H1 (cell line): ENCODE results near the gene RPL41. TPM values are rescaled to one million over a fixed set of nuclear protein-coding genes. Genes with fewer than 3 reads are reported as not detected.

Source experiments
- CTCF ChIA-PET: fragments of 300-600 bp; sonication (Branson Sonifier 250); formaldehyde crosslinking; loops from one replicate; lab custom pipeline; 2021; ENCODE audit not compliant: partially characterized antibody; lab: Charles Lee
- POLR2A ChIA-PET: fragments of 300-600 bp; sonication (Branson Sonifier 250); formaldehyde crosslinking; loops from one replicate; lab custom pipeline; 2021; ENCODE audit warnings: inconsistent platforms; ENCODE audit not compliant: partially characterized antibody; lab: Charles Lee
- DNase-seq, 2 experiments: peaks; one replicate each; pipeline versions ENCODE4 v3.0.0 to v3.0.0-alpha.2; 2010 to 2022; ENCODE audit warnings: low spot score in 2 of 2, low read depth in 1 of 2, mixed read lengths in 1 of 2
- FAIRE-seq: peaks from 2 replicates; lab custom pipeline; 2011; peaks lifted over from hg19 to GRCh38; lab: Jason Lieb, UNC
- H2AFZ ChIP-seq: 2 replicates; pipeline ENCODE4 v1.8.1; 2012; ENCODE audit warnings: low read length, inconsistent platforms
- H2AK5ac ChIP-seq: 2 replicates; pipeline ENCODE4 v1.6.1; 2013; ENCODE audit warnings: low read depth, low read length
- H2BK120ac ChIP-seq: replicated peaks from 2 replicates; pipeline ENCODE3; 2013; ENCODE audit warnings: low read depth, low read length, inconsistent platforms
- H2BK12ac ChIP-seq: 2 replicates; pipeline ENCODE4 v1.6.1; 2013; ENCODE audit warnings: low read depth, low read length
- H2BK15ac ChIP-seq: 2 replicates; pipeline ENCODE4 v1.6.1; 2013; ENCODE audit warnings: low read length
- H2BK20ac ChIP-seq: 2 replicates; pipeline ENCODE4 v1.6.1; 2013; ENCODE audit warnings: low read length
- H2BK5ac ChIP-seq: 2 replicates; pipeline ENCODE4 v1.6.1; 2013; ENCODE audit warnings: low read depth, low read length
- H3K14ac ChIP-seq: 2 replicates; pipeline ENCODE4 v1.6.1; 2013; ENCODE audit warnings: inconsistent platforms; ENCODE audit not compliant: insufficient read length
- H3K18ac ChIP-seq: 2 replicates; pipeline ENCODE4 v1.6.1; 2013; ENCODE audit warnings: low read length; ENCODE audit errors: extremely low read depth
- H3K23ac ChIP-seq: 2 replicates; pipeline ENCODE4 v1.6.1; 2013; ENCODE audit warnings: inconsistent platforms; ENCODE audit not compliant: insufficient read length
- H3K23me2 ChIP-seq: 2 replicates; pipeline ENCODE4 v1.6.1; 2013; ENCODE audit warnings: low read depth, low read length
- H3K27ac ChIP-seq: 2 replicates; pipeline ENCODE4 v1.6.1; 2011; ENCODE audit warnings: low read depth, low read length, inconsistent platforms
- H3K27me3 ChIP-seq, 4 experiments: replicated peaks in 1 of 4; 1 replicate in 1 of 4; 2 replicates in 3 of 4; pipeline versions ENCODE4 v1.6.1 to v1.8.1; 2011 to 2013; ENCODE audit warnings: low read length in 3 of 4, mild to moderate bottlenecking in 3 of 4, inconsistent platforms in 2 of 4, mixed read lengths in 2 of 4, moderate library complexity in 1 of 4; ENCODE audit not compliant: control insufficient read depth in 3 of 4, insufficient read depth in 3 of 4; ENCODE audit errors: extremely low read depth in 1 of 4
- H3K36me3 ChIP-seq, 4 experiments: 2 replicates each; pipeline versions ENCODE4 v1.6.1 to v1.8.1; 2011 to 2013; ENCODE audit warnings: mild to moderate bottlenecking in 4 of 4, low read length in 3 of 4, moderate library complexity in 2 of 4, control low read depth in 1 of 4, inconsistent platforms in 1 of 4; ENCODE audit not compliant: insufficient read depth in 4 of 4, control insufficient read depth in 2 of 4
- H3K4ac ChIP-seq: replicated peaks from 2 replicates; pipeline ENCODE3; 2013; ENCODE audit warnings: low read length, low read depth, mixed read lengths, inconsistent platforms; ENCODE audit not compliant: insufficient read length
- H3K4me1 ChIP-seq, 4 experiments: replicated peaks in 1 of 4; 1 replicate in 1 of 4; 2 replicates in 3 of 4; pipeline versions ENCODE4 v1.6.1 to v1.8.1; 2011 to 2013; ENCODE audit warnings: low read length in 3 of 4, inconsistent platforms in 2 of 4, mixed read lengths in 1 of 4; ENCODE audit not compliant: insufficient read depth in 4 of 4, control insufficient read depth in 3 of 4
- H3K4me2 ChIP-seq, 2 experiments: 2 replicates each; pipeline versions ENCODE4 v1.6.1 to v1.8.1; 2011 to 2013; ENCODE audit warnings: low read depth in 2 of 2, low read length in 2 of 2, control low read depth in 1 of 2, inconsistent platforms in 1 of 2, mild to moderate bottlenecking in 1 of 2; ENCODE audit not compliant: insufficient read depth in 1 of 2
- H3K4me3 ChIP-seq, 4 experiments: fragments of 200-600, 300-600 bp in 1 of 4; sonication (generic), shearing (Covaris generic), sonication (Bioruptor Twin) in 1 of 4; 2 replicates each; pipeline versions ENCODE4 v1.5.1 to v1.8.1; 2011 to 2016; ENCODE audit warnings: low read length in 4 of 4, low read depth in 3 of 4, control low read depth in 2 of 4, inconsistent platforms in 2 of 4, mild to moderate bottlenecking in 2 of 4, mixed read lengths in 1 of 4, moderate library complexity in 1 of 4; ENCODE audit not compliant: insufficient read depth in 2 of 4; ENCODE audit errors: extremely low read depth in 1 of 4
- H3K56ac ChIP-seq: replicated peaks from 2 replicates; pipeline ENCODE3; 2013; ENCODE audit warnings: low read depth, mild to moderate bottlenecking, mixed read lengths, low read length, inconsistent platforms; ENCODE audit not compliant: insufficient read length
- H3K79me1 ChIP-seq: 2 replicates; pipeline ENCODE4 v1.6.1; 2013; ENCODE audit warnings: low read depth, low read length, control low read depth
- H3K79me2 ChIP-seq, 2 experiments: 2 replicates each; pipeline versions ENCODE4 v1.6.1 to v1.8.1; 2012 to 2013; ENCODE audit warnings: low read length in 2 of 2, mild to moderate bottlenecking in 2 of 2, inconsistent platforms in 1 of 2; ENCODE audit not compliant: insufficient read depth in 2 of 2, control insufficient read depth in 1 of 2
- H3K9ac ChIP-seq, 4 experiments: replicated peaks in 1 of 4; 1 replicate in 1 of 4; 2 replicates in 3 of 4; pipeline versions ENCODE4 v1.6.1 to v1.8.1; 2011 to 2013; ENCODE audit warnings: low read depth in 3 of 4, low read length in 3 of 4, control low read depth in 2 of 4, mild to moderate bottlenecking in 2 of 4, moderate library complexity in 2 of 4, inconsistent platforms in 1 of 4; ENCODE audit errors: extremely low read depth in 1 of 4
- H3K9me3 ChIP-seq, 2 experiments: 2 replicates each; pipeline versions ENCODE4 v1.6.1 to v1.8.1; 2012 to 2013; ENCODE audit warnings: mild to moderate bottlenecking in 2 of 2, moderate library complexity in 2 of 2, control low read depth in 1 of 2, inconsistent platforms in 1 of 2, low read depth in 1 of 2, low read length in 1 of 2, mixed read lengths in 1 of 2; ENCODE audit not compliant: insufficient read depth in 2 of 2
- H4K20me1 ChIP-seq, 2 experiments: replicated peaks in 1 of 2; 2 replicates each; pipeline versions ENCODE3 to v1.8.1; 2011 to 2013; ENCODE audit warnings: inconsistent platforms in 2 of 2, low read length in 2 of 2, mild to moderate bottlenecking in 1 of 2; ENCODE audit not compliant: insufficient read depth in 2 of 2, control insufficient read depth in 1 of 2
- H4K5ac ChIP-seq: 2 replicates; pipeline ENCODE4 v1.6.1; 2013; ENCODE audit warnings: low read length, low read depth, mixed read lengths, inconsistent platforms; ENCODE audit not compliant: insufficient read length
- H4K8ac ChIP-seq: 2 replicates; pipeline ENCODE4 v1.8.0; 2013; ENCODE audit warnings: mild to moderate bottlenecking, moderate library complexity, low read length, inconsistent platforms; ENCODE audit not compliant: insufficient read depth; ENCODE audit errors: extremely low read depth
- H4K91ac ChIP-seq: replicated peaks from 2 replicates; pipeline ENCODE3; 2013; ENCODE audit warnings: low read length, mixed read lengths, inconsistent platforms; ENCODE audit not compliant: insufficient read length
- ASH2L ChIP-seq: fragments of 200-600, 300-600 bp; sonication (generic); IDR thresholded peaks from one replicate; pipeline ENCODE4 v1.7.1; 2017; ENCODE audit warnings: low read length
- POLR2AphosphoS5 ChIP-seq: IDR thresholded peaks from 2 replicates; pipeline ENCODE4 v1.6.1; 2011; ENCODE audit warnings: low read depth, low read length
- SIN3A ChIP-seq, 2 experiments: IDR thresholded peaks in 1 of 2; conservative IDR thresholded peaks in 1 of 2; 2 replicates each; pipeline ENCODE4 v1.6.1; 2011 to 2012; ENCODE audit warnings: low read length in 2 of 2, improper control_type of control experiment in 1 of 2, low read depth in 1 of 2, mild to moderate bottlenecking in 1 of 2
- WGBS, 2 experiments: shearing (Covaris generic) in 1 of 2; methylation state at CpG; one replicate each; pipeline versions ENCODE4 v1.1.6 to v1.1.7; 2013 to 2015; ENCODE audit warnings: low lambda C conversion rate in 2 of 2, mixed read lengths in 2 of 2, inconsistent platforms in 1 of 2, low coverage in 1 of 2, missing lambda C conversion rate in 1 of 2; ENCODE audit not compliant: insufficient replicate concordance in 2 of 2, insufficient coverage in 1 of 2, insufficient read length in 1 of 2; ENCODE audit errors: extremely low coverage in 1 of 2, missing lambda C conversion rate in 1 of 2; 5-methylcytosine and 5-hydroxymethylcytosine counted together
- polyA plus RNA-seq, 7 experiments: library from polyadenylated mRNA; depleted of rRNA in 3 of 7; stranded (reverse) in 5 of 7; unstranded in 2 of 7; fragments of >200 nt in 5 of 7; fragments of 200-250 nt in 2 of 7; gene quantifications; 1 replicate in 5 of 7; 2 replicates in 1 of 7; 4 replicates in 1 of 7; pipeline versions ENCODE4 v1.2.1 to v1.2.3, GENCODE V29; 2011 to 2013; ENCODE audit warnings: missing spikeins in 2 of 7, mixed read lengths in 2 of 7
- total RNA-seq: library from RNA; stranded (reverse); fragmentation: NEBNext Ultra II Directional; extraction: Animal tissue kit (Norgen Biotek cat#: 25700); gene quantifications from 2 replicates; pipeline ENCODE4 v1.2.1, GENCODE V29; 2021

RPL41 gene
- total and polyA plus RNA-seq, 2 of the 8 experiments (the other 6 are each of a cell fraction or from before 2014, with no cell fraction given): 4,440 to 16,488 TPM

DNA sequence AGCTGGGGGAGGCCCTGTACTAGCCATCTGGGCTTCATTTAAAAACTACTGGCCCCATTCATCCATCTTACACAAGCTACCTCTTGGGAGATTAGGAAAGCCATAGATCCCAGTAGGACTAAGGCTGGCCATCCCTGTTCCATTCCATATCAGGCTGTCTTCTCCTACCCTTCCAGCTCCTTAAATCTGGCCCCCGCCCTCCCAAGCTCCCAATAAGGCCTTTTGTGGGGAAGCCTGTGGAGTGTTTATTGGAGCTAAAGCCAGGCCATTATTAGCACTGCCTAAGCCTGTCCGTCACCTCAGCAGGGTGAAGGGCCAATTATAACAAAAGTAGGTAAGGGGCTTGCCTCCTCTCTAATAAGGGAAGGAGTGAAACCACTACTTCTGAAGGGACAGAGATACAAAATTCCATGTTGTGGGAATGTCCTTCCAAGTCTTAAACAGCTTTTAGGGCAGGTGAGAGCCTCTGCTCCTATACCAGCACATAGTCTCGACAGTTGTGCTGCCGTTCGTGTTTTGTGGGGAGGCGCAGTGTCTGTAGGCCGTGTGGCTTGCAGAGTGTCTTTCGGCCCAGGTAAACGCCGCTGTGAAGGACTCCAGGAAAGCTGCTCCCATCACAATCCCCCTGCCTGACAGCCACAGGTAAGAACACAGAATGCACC lies 45.4 kb downstream of the RPL41 start:
- Histone ChIP-seq H3K79me1 (peaks cover 3% of the 10 kb centered on the region; the same call in 1 of the 2 replicates), H2BK12ac (no peak overlapping the region), H3K14ac (no peak overlapping the region), H3K23ac (no peak overlapping the region), H2BK120ac (no peak overlapping the region), H2BK15ac (no peak overlapping the region), H3K56ac (no peak overlapping the region), H3K79me2 (peaks cover 3 to 25% of the 10 kb centered on the region in 2 experiments), H3K4me1 (peaks cover 3 to 33% (median 20%) of the 10 kb centered on the region in 4 experiments), H3K27ac (no peak overlapping the region), H2BK20ac (no peak overlapping the region), H2AFZ (no peak overlapping the region), H3K27me3 (no peaks in the 10 kb centered on the region), H2BK5ac (no peak overlapping the region; the same call in 1 of the 2 replicates), H3K23me2 (peaks cover 19% of the 10 kb centered on the region), H3K4me2 (peak overlapping the region in 1 of 2 experiments; percentile 77; a peak in 1 of 4 replicates), H3K4me3 (no peak overlapping the region), H4K91ac (no peak overlapping the region), H3K18ac (no peak overlapping the region), H3K9ac (no peak overlapping the region), H4K8ac (peak overlapping the region; percentile 46), H3K36me3 (peaks cover 30 to 71% (median 54%) of the 10 kb centered on the region in 4 experiments), H4K20me1 (peaks cover 11 to 23% of the 10 kb centered on the region in 2 experiments), H2AK5ac (no peak overlapping the region), H4K5ac (no peak overlapping the region), H3K4ac (no peak overlapping the region), H3K9me3 (no peaks in the 10 kb centered on the region)
- WGBS, 2 experiments: 92% methylated on average over 10 of the region's 10 CpGs; no CpG with 5 or more reads in 1 of the 2 experiments
- CTCF ChIA-PET: interaction anchor here (0.9 to 6.8 kb wide), 12 partner anchors 10 to 1020 kb away, joined by 3 to 47 read pairs (median 5); partner anchors contain the start of genes ESYT1, MYL6B, RNF41 and SMARCC2
- FAIRE-seq (no peak), DNase-seq (no peak)
- no peak for TF ChIP-seq SIN3A (conservative IDR thresholded peaks at IDR 0.05 in 1 of 2, IDR thresholded peaks at IDR 0.05 in 1 of 2; ENCODE audit: low read depth in 1 of 2, low read length in 2 of 2)
- peak; percentile 3 for TF ChIP-seq ASH2L
- peak; percentile 24 for TF ChIP-seq POLR2AphosphoS5
- POLR2A ChIA-PET: interaction anchor here (0.7 to 15.6 kb wide), 21 partner anchors 8 to 197 kb away, joined by 3 to 656 read pairs (median 4); partner anchors contain the start of genes CNPY2, ERBB3, PA2G4 and RNF41
